PFSK-1 (cell line): Measurements from ENCODE around the gene PLCXD3.

Experiments
- FOXP2 ChIP-seq: optimal IDR thresholded peaks from 2 replicates; pipeline ENCODE3; 2011; ENCODE audit warnings: borderline replicate concordance, control low read depth, inconsistent platforms; ENCODE audit not compliant: insufficient read depth; ENCODE audit errors: extremely low read length, extremely low read depth
- POLR2AphosphoS5 ChIP-seq: IDR thresholded peaks from 2 replicates; pipeline ENCODE4 v1.6.1; 2012; ENCODE audit warnings: low read depth, mild to moderate bottlenecking, control low read depth, low read length, moderate library complexity
- REST ChIP-seq, 2 experiments: IDR thresholded peaks; 2 replicates each; pipeline versions ENCODE4 v1.6.1 to v1.8.0; 2011 to 2012; ENCODE audit warnings: low read depth in 2 of 2, low read length in 2 of 2, control low read depth in 1 of 2, inconsistent platforms in 1 of 2, mild to moderate bottlenecking in 1 of 2, moderate library complexity in 1 of 2; ENCODE audit not compliant: insufficient read depth in 1 of 2
- SIN3A ChIP-seq: IDR thresholded peaks from 2 replicates; pipeline ENCODE4 v1.6.1; 2012; ENCODE audit warnings: mild to moderate bottlenecking, low read length, moderate library complexity, borderline replicate concordance; ENCODE audit not compliant: insufficient read depth
- TAF1 ChIP-seq: IDR thresholded peaks from 2 replicates; pipeline ENCODE4 v1.6.1; 2012; ENCODE audit warnings: low read length, control low read depth, borderline replicate concordance; ENCODE audit not compliant: insufficient read depth

Gene PLCXD3

GRCh38 chr5:41537581-41537980, 27.2 kb upstream of the PLCXD3 start:
- TF ChIP-seq TAF1 = no peak

- TF ChIP-seq TAF1 (no peak), SIN3A (no peak), REST (IDR thresholded peaks at IDR 0.05; ENCODE audit: insufficient read depth in 1 of 2, low read depth in 2 of 2, low read length in 2 of 2) (no peak), FOXP2 (no peak), POLR2AphosphoS5 (no peak)
Measured at GRCh38 chr5:41532485-41532884, 22.1 kb upstream of the PLCXD3 start.

GRCh38 chr5:41527201-41527779, 16.9 kb upstream of the PLCXD3 start:
- TF ChIP-seq FOXP2 (no peak), POLR2AphosphoS5 (no peak), SIN3A (no peak), REST (IDR thresholded peaks at IDR 0.05; ENCODE audit: insufficient read depth in 1 of 2, low read depth in 2 of 2, low read length in 2 of 2) (no peak), TAF1 (no peak)

GRCh38 chr5:41526699-41527098, 16.3 kb upstream of the PLCXD3 start:
- no peak for TF ChIP-seq REST (IDR thresholded peaks at IDR 0.05; ENCODE audit: insufficient read depth in 1 of 2, low read depth in 2 of 2, low read length in 2 of 2)
- TF ChIP-seq POLR2AphosphoS5 = no peak
- no peak for TF ChIP-seq TAF1
- no peak for TF ChIP-seq FOXP2
- TF ChIP-seq SIN3A = no peak

GRCh38 chr5:41524174-41524573, 13.8 kb upstream of the PLCXD3 start:
- TF ChIP-seq FOXP2 (no peak), SIN3A (no peak), TAF1 (no peak), POLR2AphosphoS5 (no peak), REST (IDR thresholded peaks at IDR 0.05; ENCODE audit: insufficient read depth in 1 of 2, low read depth in 2 of 2, low read length in 2 of 2) (no peak)
